HepG2 (cell line): ENCODE data around the gene MACROH2A1. TPM values are rescaled to one million over a fixed set of nuclear protein-coding genes. Genes with fewer than 3 reads are reported as not detected.

ENCODE experiments used
- DNMT3B ChIP-seq: conservative IDR thresholded peaks from 2 replicates; pipeline ENCODE4 v1.6.1; 2016; ENCODE audit warnings: missing biosample characterization, control low read depth
- ERF ChIP-seq: IDR thresholded peaks from 2 replicates; pipeline ENCODE4 v1.6.1; 2018; ENCODE audit warnings: missing biosample characterization, missing genetic modification reagents
- HNF4G ChIP-seq, 2 experiments: sonication (generic) in 1 of 2; formaldehyde crosslinking in 1 of 2; IDR thresholded peaks; 2 replicates each; pipeline versions ENCODE4 v1.4.0 to v1.6.1; 2011 to 2020; ENCODE audit warnings: borderline replicate concordance in 2 of 2, low read depth in 2 of 2, mild to moderate bottlenecking in 2 of 2, low read length in 1 of 2, missing genetic modification reagents in 1 of 2, moderate library complexity in 1 of 2
- HOXA3 ChIP-seq: sonication (generic); formaldehyde crosslinking; IDR thresholded peaks from 2 replicates; pipeline ENCODE4 v1.5.0; 2020; ENCODE audit warnings: missing genetic modification reagents
- KAT7 ChIP-seq: IDR thresholded peaks from 2 replicates; pipeline ENCODE4 v1.6.1; 2018; ENCODE audit warnings: borderline replicate concordance, missing compliant biosample characterization
- KLF15 ChIP-seq: sonication (generic); formaldehyde crosslinking; IDR thresholded peaks from 2 replicates; pipeline ENCODE4 v1.8.1; 2023; ENCODE audit warnings: borderline replicate concordance, mild to moderate bottlenecking, inconsistent platforms, missing genetic modification reagents, mixed read lengths
- MED1 ChIP-seq: sonication (generic); formaldehyde crosslinking; IDR thresholded peaks from 2 replicates; pipeline ENCODE4 v1.4.0; 2020; ENCODE audit warnings: missing genetic modification reagents
- NR2C2 ChIP-seq: sonication (generic); formaldehyde crosslinking; IDR thresholded peaks from 2 replicates; pipeline ENCODE4 v1.4.0; 2020; ENCODE audit warnings: missing genetic modification reagents, mild to moderate bottlenecking, moderate library complexity, borderline replicate concordance
- PHF8 ChIP-seq: sonication (generic); formaldehyde crosslinking; IDR thresholded peaks from 2 replicates; pipeline ENCODE4 v1.5.0; 2020; ENCODE audit warnings: missing genetic modification reagents
- PITX1 ChIP-seq: sonication (generic); formaldehyde crosslinking; IDR thresholded peaks from 2 replicates; pipeline ENCODE4 v1.5.1; 2020; ENCODE audit warnings: mild to moderate bottlenecking, missing genetic modification reagents
- RNF2 ChIP-seq: fragments of 450-650 bp; conservative IDR thresholded peaks from 2 replicates; pipeline ENCODE4 v1.6.1; 2016; ENCODE audit warnings: low read depth
- RXRB ChIP-seq: IDR thresholded peaks from 2 replicates; pipeline ENCODE4 v1.6.1; 2016; ENCODE audit warnings: borderline replicate concordance, missing genetic modification reagents, missing compliant biosample characterization
- TAF1 ChIP-seq: sonication (generic); formaldehyde crosslinking; IDR thresholded peaks from 2 replicates; pipeline ENCODE4 v1.4.0; 2020; ENCODE audit warnings: missing genetic modification reagents
- TCF7L2 ChIP-seq: IDR thresholded peaks from 2 replicates; pipeline ENCODE4 v1.6.1; 2011; ENCODE audit warnings: mild to moderate bottlenecking, low read depth, low read length, moderate library complexity
- ZMYM4 ChIP-seq: sonication (generic); formaldehyde crosslinking; IDR thresholded peaks from 2 replicates; pipeline ENCODE4 v1.8.1; 2023; ENCODE audit warnings: mild to moderate bottlenecking, missing genetic modification reagents
- ZNF138 ChIP-seq: sonication (generic); formaldehyde crosslinking; IDR thresholded peaks from 2 replicates; pipeline ENCODE4 v1.5.0; 2020; ENCODE audit warnings: mild to moderate bottlenecking, low read depth, missing genetic modification reagents
- ZNF331 ChIP-seq: sonication (generic); formaldehyde crosslinking; IDR thresholded peaks from 2 replicates; pipeline ENCODE4 v1.4.0; 2020; ENCODE audit warnings: missing genetic modification reagents
- ZNF652 ChIP-seq: IDR thresholded peaks from 2 replicates; pipeline ENCODE4 v1.6.1; 2016; ENCODE audit warnings: low read depth, borderline replicate concordance
- polyA plus RNA-seq, 8 experiments: library from polyadenylated mRNA; depleted of rRNA in 3 of 8; stranded (reverse) in 7 of 8; unstranded in 1 of 8; fragments of >200 nt; fragmentation: Illumina TruSeq in 4 of 8; extraction: Trizol in 4 of 8; gene quantifications; 2 replicates each; pipeline versions ENCODE4 v1.2.1 to v1.2.3, GENCODE V29; 2011 to 2016; ENCODE audit warnings: low read depth in 4 of 8, missing spikeins in 1 of 8, mixed read lengths in 1 of 8; ENCODE audit not compliant: insufficient read depth in 1 of 8
- total RNA-seq, 5 experiments: library from RNA; depleted of rRNA; stranded (reverse); fragments of >200 nt; fragmentation: Illumina TruSeq; extraction: Trizol; gene quantifications; 2 replicates each; pipeline ENCODE4 v1.2.3, GENCODE V29; 2016; ENCODE audit warnings: low read depth in 1 of 5
- TF ChIP-seq, protein P1 (sequence below): sonication (generic); formaldehyde crosslinking; IDR thresholded peaks from 2 replicates; pipeline ENCODE4 v1.4.0; 2020; ENCODE audit warnings: mild to moderate bottlenecking, missing genetic modification reagents
- TF ChIP-seq, protein P2 (sequence below): sonication (generic); IDR thresholded peaks from 2 replicates; pipeline ENCODE4 v1.6.1; 2016; ENCODE audit warnings: low read depth, borderline replicate concordance
- TF ChIP-seq, protein P3 (sequence below): IDR thresholded peaks from 2 replicates; pipeline ENCODE4 v1.6.1; 2012; ENCODE audit warnings: low read depth, low read length, improper control_type of control experiment
- TF ChIP-seq, protein P4 (sequence below), 2 experiments: sonication (generic) in 1 of 2; formaldehyde crosslinking in 1 of 2; IDR thresholded peaks; 2 replicates each; pipeline versions ENCODE4 v1.4.0 to v1.6.1; 2016 to 2020; ENCODE audit warnings: borderline replicate concordance in 1 of 2, low read depth in 1 of 2, mild to moderate bottlenecking in 1 of 2, missing genetic modification reagents in 1 of 2

The MACROH2A1 gene
- total and polyA plus RNA-seq, 2 of the 13 experiments (the other 11 are each of a cell fraction or from before 2014, with no cell fraction given), result 69.1 to 158 TPM

DNA sequence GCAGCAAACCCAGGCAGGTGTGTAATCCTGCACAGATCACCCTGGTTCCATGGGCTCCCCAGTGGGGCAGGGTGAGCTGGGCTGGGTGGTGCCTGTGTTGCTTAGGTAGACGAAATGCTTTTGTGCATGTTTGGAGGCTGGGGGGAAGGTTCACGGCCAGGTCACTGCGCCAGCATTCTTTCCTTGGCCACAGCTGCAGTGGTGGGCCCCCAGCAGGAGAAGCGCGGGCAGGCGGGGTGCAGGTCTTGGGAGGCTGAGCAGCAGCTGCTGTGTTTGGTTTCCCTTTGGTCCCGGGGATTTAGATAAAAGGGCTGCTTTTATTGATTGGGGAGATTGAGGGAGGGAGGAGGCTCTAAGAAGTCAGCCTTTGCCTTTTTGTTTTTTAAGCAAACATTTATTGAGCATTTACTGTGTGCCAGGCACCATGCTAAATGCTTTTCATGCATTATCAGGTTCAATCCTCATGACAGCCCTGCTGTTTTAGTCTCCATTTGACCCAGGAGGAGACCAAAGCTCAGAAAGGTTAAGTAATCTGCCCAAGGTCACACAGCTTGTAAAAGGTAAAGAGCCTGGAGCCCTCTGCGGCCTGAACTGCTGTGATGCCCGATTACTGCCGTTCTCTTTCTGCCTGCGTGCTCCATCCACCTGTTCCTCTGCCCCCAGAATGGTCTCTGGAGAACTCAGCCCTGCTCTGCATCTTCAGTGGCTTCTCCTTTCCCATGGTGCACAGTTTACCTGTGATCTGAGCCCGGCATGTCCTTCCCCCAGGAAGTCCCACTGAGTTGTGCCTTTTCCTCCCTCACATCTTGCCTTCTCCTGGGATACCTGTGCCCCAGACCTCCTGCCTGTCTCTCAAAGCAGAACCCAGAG is 94.4 kb downstream of the MACROH2A1 start (continued):
- TF ChIP-seq MED1 (CRISPR knock-in tag), result no peak
- TF ChIP-seq KAT7 (CRISPR knock-in tag), result no peak
- peak; percentile 42 for TF ChIP-seq HNF4G (IDR thresholded peaks at IDR 0.05; ENCODE audit: borderline replicate concordance, low read depth, low read length)
- no peak for TF ChIP-seq HNF4G (CRISPR knock-in tag; IDR thresholded peaks at IDR 0.05; ENCODE audit: borderline replicate concordance, low read depth)
- TF ChIP-seq, protein P1, sequence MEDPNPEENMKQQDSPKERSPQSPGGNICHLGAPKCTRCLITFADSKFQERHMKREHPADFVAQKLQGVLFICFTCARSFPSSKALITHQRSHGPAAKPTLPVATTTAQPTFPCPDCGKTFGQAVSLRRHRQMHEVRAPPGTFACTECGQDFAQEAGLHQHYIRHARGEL, result 0 out of 2 replicates have a peak, but pooled peaks have one; percentile 74
- TF ChIP-seq DNMT3B, result no peak
- TF ChIP-seq TCF7L2, result no peak
- TF ChIP-seq, protein P2, sequence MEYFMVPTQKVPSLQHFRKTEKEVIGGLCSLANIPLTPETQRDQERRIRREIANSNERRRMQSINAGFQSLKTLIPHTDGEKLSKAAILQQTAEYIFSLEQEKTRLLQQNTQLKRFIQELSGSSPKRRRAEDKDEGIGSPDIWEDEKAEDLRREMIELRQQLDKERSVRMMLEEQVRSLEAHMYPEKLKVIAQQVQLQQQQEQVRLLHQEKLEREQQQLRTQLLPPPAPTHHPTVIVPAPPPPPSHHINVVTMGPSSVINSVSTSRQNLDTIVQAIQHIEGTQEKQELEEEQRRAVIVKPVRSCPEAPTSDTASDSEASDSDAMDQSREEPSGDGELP, result peak; percentile 62; the same call in 1 of the 2 replicates
- no peak for TF ChIP-seq ZNF652 (CRISPR knock-in tag)
- TF ChIP-seq HOXA3, result peak; percentile 28
- TF ChIP-seq PITX1 (CRISPR knock-in tag), result peak; percentile 93
- TF ChIP-seq, protein P3, sequence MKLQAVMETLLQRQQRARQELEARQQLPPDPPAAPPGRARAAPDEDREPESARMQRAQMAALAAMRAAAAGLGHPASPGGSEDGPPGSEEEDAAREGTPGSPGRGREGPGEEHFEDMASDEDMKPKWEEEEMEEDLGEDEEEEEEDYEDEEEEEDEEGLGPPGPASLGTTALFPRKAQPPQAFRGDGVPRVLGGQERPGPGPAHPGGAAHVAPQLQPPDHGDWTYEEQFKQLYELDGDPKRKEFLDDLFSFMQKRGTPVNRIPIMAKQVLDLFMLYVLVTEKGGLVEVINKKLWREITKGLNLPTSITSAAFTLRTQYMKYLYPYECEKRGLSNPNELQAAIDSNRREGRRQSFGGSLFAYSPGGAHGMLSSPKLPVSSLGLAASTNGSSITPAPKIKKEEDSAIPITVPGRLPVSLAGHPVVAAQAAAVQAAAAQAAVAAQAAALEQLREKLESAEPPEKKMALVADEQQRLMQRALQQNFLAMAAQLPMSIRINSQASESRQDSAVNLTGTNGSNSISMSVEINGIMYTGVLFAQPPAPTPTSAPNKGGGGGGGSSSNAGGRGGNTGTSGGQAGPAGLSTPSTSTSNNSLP, result no peak
- peak; percentile 72; the same call in 1 of the 2 replicates for TF ChIP-seq NR2C2 (CRISPR knock-in tag)
- peak; percentile 94 for TF ChIP-seq RXRB (CRISPR knock-in tag)
- TF ChIP-seq RNF2, result no peak
- TF ChIP-seq, protein P4, sequence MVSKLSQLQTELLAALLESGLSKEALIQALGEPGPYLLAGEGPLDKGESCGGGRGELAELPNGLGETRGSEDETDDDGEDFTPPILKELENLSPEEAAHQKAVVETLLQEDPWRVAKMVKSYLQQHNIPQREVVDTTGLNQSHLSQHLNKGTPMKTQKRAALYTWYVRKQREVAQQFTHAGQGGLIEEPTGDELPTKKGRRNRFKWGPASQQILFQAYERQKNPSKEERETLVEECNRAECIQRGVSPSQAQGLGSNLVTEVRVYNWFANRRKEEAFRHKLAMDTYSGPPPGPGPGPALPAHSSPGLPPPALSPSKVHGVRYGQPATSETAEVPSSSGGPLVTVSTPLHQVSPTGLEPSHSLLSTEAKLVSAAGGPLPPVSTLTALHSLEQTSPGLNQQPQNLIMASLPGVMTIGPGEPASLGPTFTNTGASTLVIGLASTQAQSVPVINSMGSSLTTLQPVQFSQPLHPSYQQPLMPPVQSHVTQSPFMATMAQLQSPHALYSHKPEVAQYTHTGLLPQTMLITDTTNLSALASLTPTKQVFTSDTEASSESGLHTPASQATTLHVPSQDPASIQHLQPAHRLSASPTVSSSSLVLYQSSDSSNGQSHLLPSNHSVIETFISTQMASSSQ (IDR thresholded peaks at IDR 0.05; ENCODE audit: low read depth), result no peak
- TF ChIP-seq, protein P4 (CRISPR knock-in tag; IDR thresholded peaks at IDR 0.05; ENCODE audit: borderline replicate concordance), result peak; percentile 67; the same call in 1 of the 2 replicates
- TF ChIP-seq ZNF331 (CRISPR knock-in tag), result 0 out of 2 replicates have a peak, but pooled peaks have one; percentile 45
- TF ChIP-seq PHF8 (CRISPR knock-in tag), result peak; percentile 36; the same call in 1 of the 2 replicates
- TF ChIP-seq KLF15 (CRISPR knock-in tag), result no peak
- TF ChIP-seq TAF1 (CRISPR knock-in tag), result peak; percentile 3; the same call in 1 of the 2 replicates
- TF ChIP-seq ERF (CRISPR knock-in tag), result no peak
- no peak for TF ChIP-seq ZNF138
- peak; percentile 85 for TF ChIP-seq ZMYM4 (CRISPR knock-in tag)
